A673 (cell line): ENCODE data around the gene MORC3.

Experiments used
- CTCF ChIP-seq: fragments of 300-800, 200-600 bp; sonication (generic); conservative IDR thresholded peaks from 2 replicates; pipeline ENCODE4 v1.5.1; 2017; ENCODE audit warnings: low read depth, mild to moderate bottlenecking, antibody characterized with exemption, low read length, moderate library complexity, mixed read lengths
- EZH2 ChIP-seq: fragments of 200-600 bp; sonication (generic); IDR thresholded peaks from 2 replicates; pipeline ENCODE4 v1.6.1; 2017; ENCODE audit warnings: borderline replicate concordance, low read depth, mild to moderate bottlenecking, mixed read lengths, antibody characterized with exemption, low read length; ENCODE audit not compliant: poor library complexity, severe bottlenecking

DNA sequence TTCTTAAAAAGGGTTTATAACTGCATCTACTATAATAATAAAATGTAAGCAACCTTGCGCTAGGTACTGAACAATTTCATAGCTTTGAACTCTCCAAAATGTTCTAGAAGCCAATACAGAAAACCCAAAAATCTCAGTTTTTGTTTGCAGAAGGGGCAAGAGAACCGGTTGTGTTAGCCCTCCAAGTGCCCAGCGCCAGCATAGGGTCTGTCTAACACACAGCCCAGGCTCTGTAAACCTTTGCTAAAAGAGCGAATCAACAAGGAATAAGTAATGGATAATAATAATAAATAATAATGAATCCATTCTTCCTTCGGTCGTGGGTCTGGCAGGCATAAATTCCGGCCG is 64.9 kb downstream of the MORC3 start:
- TF ChIP-seq CTCF (no peak), EZH2 (no peak)
